GM23338 (cell line): Measurements from ENCODE around the gene GPR137C. TPM values are rescaled to one million over a fixed set of nuclear protein-coding genes. Genes with fewer than 3 reads are reported as not detected.

ENCODE experiments used
- ATAC-seq: fragments of 200-7000 bp; cut with Tn5 transposase; 3 replicates; pipeline ENCODE4 v1.9.1; 2020
- DNase-seq: peaks from one replicate; pipeline ENCODE4 v3.0.0-alpha.2; 2015; ENCODE audit warnings: low spot score
- H2AFZ ChIP-seq: fragments of 200-600 bp; sonication (generic); 2 replicates; pipeline ENCODE4 v1.8.0; 2016; ENCODE audit warnings: antibody characterized with exemption, mild to moderate bottlenecking, moderate library complexity
- H3F3A ChIP-seq: fragments of 200-600 bp; sonication (generic); replicated peaks from 2 replicates; pipeline ENCODE4 v1.8.0; 2017; ENCODE audit warnings: antibody characterized with exemption, mixed run types, low read depth
- H3K27ac ChIP-seq: fragments of 200-600 bp; sonication (generic); 2 replicates; pipeline ENCODE4 v1.6.1; 2016; ENCODE audit warnings: low read depth
- H3K27me3 ChIP-seq: fragments of 200-600 bp; sonication (generic); 2 replicates; pipeline ENCODE4 v1.8.0; 2016; ENCODE audit warnings: mild to moderate bottlenecking, mixed run types, moderate library complexity; ENCODE audit not compliant: insufficient read depth
- H3K36me3 ChIP-seq: fragments of 200-600 bp; sonication (generic); 2 replicates; pipeline ENCODE4 v1.8.0; 2016; ENCODE audit warnings: mild to moderate bottlenecking; ENCODE audit not compliant: insufficient read depth
- H3K4me1 ChIP-seq: fragments of 200-600 bp; sonication (generic); 2 replicates; pipeline ENCODE4 v1.8.0; 2016; ENCODE audit warnings: mild to moderate bottlenecking, moderate library complexity; ENCODE audit not compliant: insufficient read depth
- H3K4me2 ChIP-seq: fragments of 200-600 bp; sonication (generic); 2 replicates; pipeline ENCODE4 v1.7.1; 2017; ENCODE audit warnings: mixed run types
- H3K4me3 ChIP-seq: fragments of 200-600 bp; sonication (generic); 2 replicates; pipeline ENCODE4 v1.6.1; 2016; ENCODE audit warnings: mixed run types
- H3K79me2 ChIP-seq: fragments of 200-600 bp; sonication (generic); replicated peaks from 2 replicates; pipeline ENCODE4 v1.8.0; 2017; ENCODE audit warnings: mild to moderate bottlenecking; ENCODE audit not compliant: insufficient read depth
- H3K9me2 ChIP-seq: fragments of 200-600 bp; sonication (generic); 2 replicates; pipeline ENCODE4 v1.8.0; 2017; ENCODE audit not compliant: insufficient read depth
- H4K20me1 ChIP-seq: fragments of 200-600 bp; sonication (generic); replicated peaks from 2 replicates; pipeline ENCODE4 v1.8.0; 2017; ENCODE audit warnings: mild to moderate bottlenecking; ENCODE audit not compliant: insufficient read depth
- H3K27ac Mint-ChIP-seq: 2 replicates; pipeline ENCODE4 v1.8.0; 2020; ENCODE audit warnings: inconsistent platforms, mild to moderate bottlenecking, moderate library complexity, mixed read lengths
- H3K27me3 Mint-ChIP-seq: 3 replicates; pipeline ENCODE4 v1.8.0; 2022; ENCODE audit warnings: low read depth, mild to moderate bottlenecking, moderate library complexity, mixed read lengths, inconsistent platforms; ENCODE audit not compliant: insufficient read depth, poor library complexity
- H3K36me3 Mint-ChIP-seq: 3 replicates; pipeline ENCODE4 v1.8.0; 2021; ENCODE audit warnings: low read depth, mild to moderate bottlenecking, inconsistent platforms, moderate library complexity, mixed read lengths
- H3K4me1 Mint-ChIP-seq: 3 replicates; pipeline ENCODE4 v1.8.0; 2020; ENCODE audit warnings: mild to moderate bottlenecking, inconsistent platforms, mixed read lengths
- H3K4me3 Mint-ChIP-seq: 3 replicates; pipeline ENCODE4 v1.8.0; 2021; ENCODE audit warnings: moderate library complexity, mild to moderate bottlenecking, inconsistent platforms, mixed read lengths
- H3K9me3 Mint-ChIP-seq: 3 replicates; pipeline ENCODE4 v1.8.0; 2020; ENCODE audit warnings: moderate library complexity, mild to moderate bottlenecking, inconsistent platforms, mixed read lengths
- CREB1 ChIP-seq: fragments of 250-450 bp; sonication (Bioruptor Pico); IDR thresholded peaks from 2 replicates; pipeline ENCODE4 v1.5.0; 2020; ENCODE audit warnings: low read depth, mild to moderate bottlenecking, moderate library complexity
- EZH2 ChIP-seq: fragments of 200-600 bp; sonication (generic); IDR thresholded peaks from one replicate; pipeline ENCODE4 v1.8.0; 2017; ENCODE audit warnings: antibody characterized with exemption, mild to moderate bottlenecking, low read depth; ENCODE audit not compliant: unreplicated experiment
- JUNB ChIP-seq: IDR thresholded peaks from one replicate; pipeline ENCODE4 v1.6.1; 2016; ENCODE audit warnings: antibody characterized with exemption; ENCODE audit not compliant: unreplicated experiment
- NANOG ChIP-seq: IDR thresholded peaks from 2 replicates; pipeline ENCODE4 v1.6.1; 2016; ENCODE audit warnings: antibody characterized with exemption, borderline replicate concordance
- STAT1 ChIP-seq: IDR thresholded peaks from one replicate; pipeline ENCODE4 v1.6.1; 2016; ENCODE audit warnings: antibody characterized with exemption; ENCODE audit not compliant: unreplicated experiment
- ZNF114 ChIP-seq: fragments of 250-450 bp; sonication (Bioruptor Pico); IDR thresholded peaks from 2 replicates; pipeline ENCODE4 v1.5.0; 2020; ENCODE audit warnings: mild to moderate bottlenecking, moderate library complexity
- polyA plus RNA-seq: library from polyadenylated mRNA; unstranded; fragments of >200 nt; fragmentation: Nextera tagmentation; extraction: Ambion mirVana; gene quantifications from 2 replicates; pipeline ENCODE4 v1.2.1, GENCODE V29; 2016
- total RNA-seq: library from RNA; depleted of rRNA; stranded (reverse); fragments of >200 nt; shearing (Covaris generic); gene quantifications from 2 replicates; pipeline ENCODE4 v1.2.3, GENCODE V29; 2014
- TF ChIP-seq, protein P1 (sequence below): fragments of 250-450 bp; sonication (Bioruptor Pico); IDR thresholded peaks from 2 replicates; pipeline ENCODE4 v1.5.0; 2020; ENCODE audit warnings: mild to moderate bottlenecking, moderate library complexity
- TF ChIP-seq, protein P2 (sequence below): IDR thresholded peaks from one replicate; pipeline ENCODE4 v1.6.1; 2018; ENCODE audit warnings: antibody characterized with exemption; ENCODE audit not compliant: unreplicated experiment
- TF ChIP-seq, protein P3 (sequence below), 2 experiments: fragments of 200-600 bp in 1 of 2; sonication (generic) in 1 of 2; conservative IDR thresholded peaks; 2 replicates each; pipeline versions ENCODE4 v1.5.1 to v1.6.1; 2016 to 2017; ENCODE audit warnings: antibody characterized with exemption in 2 of 2, low read depth in 2 of 2, mild to moderate bottlenecking in 2 of 2, moderate library complexity in 1 of 2

Gene GPR137C
- total and polyA plus RNA-seq, 2 experiments from 2014 or later: 2.2 to 5.2 TPM

DNA sequence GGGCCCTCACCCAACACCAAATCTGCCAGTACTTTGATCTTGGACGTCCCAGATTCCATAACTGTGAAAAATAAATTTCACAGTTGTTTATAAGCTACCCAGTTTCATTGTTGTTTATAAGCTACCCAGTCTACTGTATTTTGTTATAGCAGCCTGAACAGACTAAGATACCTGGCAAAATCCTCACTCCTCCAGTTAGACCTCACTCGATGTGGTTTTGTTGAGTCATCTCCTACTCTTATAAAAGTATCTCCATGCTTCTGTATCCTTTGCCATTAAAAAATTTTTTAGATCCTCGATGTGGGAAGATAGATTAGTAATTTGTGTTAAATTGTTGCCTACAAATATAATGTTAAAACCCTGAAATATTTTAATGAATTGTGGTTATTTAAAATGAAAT, 16.4 kb upstream of the GPR137C start (continued):
- TF ChIP-seq, protein P1, sequence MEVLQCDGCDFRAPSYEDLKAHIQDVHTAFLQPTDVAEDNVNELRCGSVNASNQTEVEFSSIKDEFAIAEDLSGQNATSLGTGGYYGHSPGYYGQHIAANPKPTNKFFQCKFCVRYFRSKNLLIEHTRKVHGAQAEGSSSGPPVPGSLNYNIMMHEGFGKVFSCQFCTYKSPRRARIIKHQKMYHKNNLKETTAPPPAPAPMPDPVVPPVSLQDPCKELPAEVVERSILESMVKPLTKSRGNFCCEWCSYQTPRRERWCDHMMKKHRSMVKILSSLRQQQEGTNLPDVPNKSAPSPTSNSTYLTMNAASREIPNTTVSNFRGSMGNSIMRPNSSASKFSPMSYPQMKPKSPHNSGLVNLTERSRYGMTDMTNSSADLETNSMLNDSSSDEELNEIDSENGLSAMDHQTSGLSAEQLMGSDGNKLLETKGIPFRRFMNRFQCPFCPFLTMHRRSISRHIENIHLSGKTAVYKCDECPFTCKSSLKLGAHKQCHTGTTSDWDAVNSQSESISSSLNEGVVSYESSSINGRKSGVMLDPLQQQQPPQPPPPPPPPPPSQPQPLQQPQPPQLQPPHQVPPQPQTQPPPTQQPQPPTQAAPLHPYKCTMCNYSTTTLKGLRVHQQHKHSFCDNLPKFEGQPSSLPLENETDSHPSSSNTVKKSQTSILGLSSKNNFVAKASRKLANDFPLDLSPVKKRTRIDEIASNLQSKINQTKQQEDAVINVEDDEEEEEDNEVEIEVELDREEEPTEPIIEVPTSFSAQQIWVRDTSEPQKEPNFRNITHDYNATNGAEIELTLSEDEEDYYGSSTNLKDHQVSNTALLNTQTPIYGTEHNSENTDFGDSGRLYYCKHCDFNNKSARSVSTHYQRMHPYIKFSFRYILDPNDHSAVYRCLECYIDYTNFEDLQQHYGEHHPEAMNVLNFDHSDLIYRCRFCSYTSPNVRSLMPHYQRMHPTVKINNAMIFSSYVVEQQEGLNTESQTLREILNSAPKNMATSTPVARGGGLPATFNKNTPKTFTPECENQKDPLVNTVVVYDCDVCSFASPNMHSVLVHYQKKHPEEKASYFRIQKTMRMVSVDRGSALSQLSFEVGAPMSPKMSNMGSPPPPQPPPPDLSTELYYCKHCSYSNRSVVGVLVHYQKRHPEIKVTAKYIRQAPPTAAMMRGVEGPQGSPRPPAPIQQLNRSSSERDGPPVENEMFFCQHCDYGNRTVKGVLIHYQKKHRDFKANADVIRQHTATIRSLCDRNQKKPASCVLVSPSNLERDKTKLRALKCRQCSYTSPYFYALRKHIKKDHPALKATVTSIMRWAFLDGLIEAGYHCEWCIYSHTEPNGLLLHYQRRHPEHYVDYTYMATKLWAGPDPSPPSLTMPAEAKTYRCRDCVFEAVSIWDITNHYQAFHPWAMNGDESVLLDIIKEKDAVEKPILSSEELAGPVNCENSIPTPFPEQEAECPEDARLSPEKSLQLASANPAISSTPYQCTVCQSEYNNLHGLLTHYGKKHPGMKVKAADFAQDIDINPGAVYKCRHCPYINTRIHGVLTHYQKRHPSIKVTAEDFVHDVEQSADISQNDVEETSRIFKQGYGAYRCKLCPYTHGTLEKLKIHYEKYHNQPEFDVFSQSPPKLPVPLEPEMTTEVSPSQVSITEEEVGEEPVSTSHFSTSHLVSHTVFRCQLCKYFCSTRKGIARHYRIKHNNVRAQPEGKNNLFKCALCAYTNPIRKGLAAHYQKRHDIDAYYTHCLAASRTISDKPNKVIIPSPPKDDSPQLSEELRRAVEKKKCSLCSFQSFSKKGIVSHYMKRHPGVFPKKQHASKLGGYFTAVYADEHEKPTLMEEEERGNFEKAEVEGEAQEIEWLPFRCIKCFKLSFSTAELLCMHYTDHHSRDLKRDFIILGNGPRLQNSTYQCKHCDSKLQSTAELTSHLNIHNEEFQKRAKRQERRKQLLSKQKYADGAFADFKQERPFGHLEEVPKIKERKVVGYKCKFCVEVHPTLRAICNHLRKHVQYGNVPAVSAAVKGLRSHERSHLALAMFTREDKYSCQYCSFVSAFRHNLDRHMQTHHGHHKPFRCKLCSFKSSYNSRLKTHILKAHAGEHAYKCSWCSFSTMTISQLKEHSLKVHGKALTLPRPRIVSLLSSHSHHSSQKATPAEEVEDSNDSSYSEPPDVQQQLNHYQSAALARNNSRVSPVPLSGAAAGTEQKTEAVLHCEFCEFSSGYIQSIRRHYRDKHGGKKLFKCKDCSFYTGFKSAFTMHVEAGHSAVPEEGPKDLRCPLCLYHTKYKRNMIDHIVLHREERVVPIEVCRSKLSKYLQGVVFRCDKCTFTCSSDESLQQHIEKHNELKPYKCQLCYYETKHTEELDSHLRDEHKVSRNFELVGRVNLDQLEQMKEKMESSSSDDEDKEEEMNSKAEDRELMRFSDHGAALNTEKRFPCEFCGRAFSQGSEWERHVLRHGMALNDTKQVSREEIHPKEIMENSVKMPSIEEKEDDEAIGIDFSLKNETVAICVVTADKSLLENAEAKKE (CRISPR knock-in tag): no peak

DNA sequence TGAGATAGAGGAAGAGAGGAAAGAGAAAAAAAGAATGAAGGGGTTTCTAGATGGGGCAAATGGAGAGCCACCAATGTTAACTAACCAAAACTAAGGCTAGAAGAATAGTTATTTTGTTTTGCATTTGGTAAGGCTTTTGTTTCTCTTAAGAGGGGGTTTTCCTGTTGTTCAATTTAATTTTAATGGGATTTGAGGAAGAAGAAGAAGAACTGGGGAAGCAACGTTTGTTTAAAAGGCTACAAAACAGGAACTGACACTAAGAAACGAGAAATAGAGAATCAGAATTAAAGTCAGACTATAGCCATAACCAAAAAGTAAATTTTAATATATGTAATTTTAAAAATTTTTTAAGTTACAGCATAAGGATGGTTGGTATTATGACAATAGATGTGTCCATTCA, 14.0 kb upstream of the GPR137C start:
- Mint-ChIP-seq H3K27me3 (no peaks in the 10 kb centered on the region), H3K4me1 (peaks cover 10% of the 10 kb centered on the region), H3K9me3 (no peaks in the 10 kb centered on the region), H3K27ac (peak overlapping the region; percentile 50; the same call in 1 of the 2 replicates), H3K4me3 (peak overlapping the region; percentile 17; the same call in 1 of the 3 replicates), H3K36me3 (peaks cover 12% of the 10 kb centered on the region; the same call in 2 of the 3 replicates)
- peak overlapping the region; percentile 53 for H3K4me2 ChIP-seq
- no peaks in the 10 kb centered on the region for H3K9me2 ChIP-seq
- H4K20me1 ChIP-seq: no peaks in the 10 kb centered on the region
- no peak for DNase-seq
- no peak for ATAC-seq
- peaks cover 18% of the 10 kb centered on the region; the same call in 1 of the 2 replicates for H3K4me1 ChIP-seq
- H3K27ac ChIP-seq: peak overlapping the region; percentile 8
- TF ChIP-seq EZH2: no peak
- TF ChIP-seq ZNF114 (CRISPR knock-in tag): no peak
- no peak for TF ChIP-seq STAT1
- no peak for TF ChIP-seq JUNB
- TF ChIP-seq NANOG: no peak
- TF ChIP-seq, protein P2, sequence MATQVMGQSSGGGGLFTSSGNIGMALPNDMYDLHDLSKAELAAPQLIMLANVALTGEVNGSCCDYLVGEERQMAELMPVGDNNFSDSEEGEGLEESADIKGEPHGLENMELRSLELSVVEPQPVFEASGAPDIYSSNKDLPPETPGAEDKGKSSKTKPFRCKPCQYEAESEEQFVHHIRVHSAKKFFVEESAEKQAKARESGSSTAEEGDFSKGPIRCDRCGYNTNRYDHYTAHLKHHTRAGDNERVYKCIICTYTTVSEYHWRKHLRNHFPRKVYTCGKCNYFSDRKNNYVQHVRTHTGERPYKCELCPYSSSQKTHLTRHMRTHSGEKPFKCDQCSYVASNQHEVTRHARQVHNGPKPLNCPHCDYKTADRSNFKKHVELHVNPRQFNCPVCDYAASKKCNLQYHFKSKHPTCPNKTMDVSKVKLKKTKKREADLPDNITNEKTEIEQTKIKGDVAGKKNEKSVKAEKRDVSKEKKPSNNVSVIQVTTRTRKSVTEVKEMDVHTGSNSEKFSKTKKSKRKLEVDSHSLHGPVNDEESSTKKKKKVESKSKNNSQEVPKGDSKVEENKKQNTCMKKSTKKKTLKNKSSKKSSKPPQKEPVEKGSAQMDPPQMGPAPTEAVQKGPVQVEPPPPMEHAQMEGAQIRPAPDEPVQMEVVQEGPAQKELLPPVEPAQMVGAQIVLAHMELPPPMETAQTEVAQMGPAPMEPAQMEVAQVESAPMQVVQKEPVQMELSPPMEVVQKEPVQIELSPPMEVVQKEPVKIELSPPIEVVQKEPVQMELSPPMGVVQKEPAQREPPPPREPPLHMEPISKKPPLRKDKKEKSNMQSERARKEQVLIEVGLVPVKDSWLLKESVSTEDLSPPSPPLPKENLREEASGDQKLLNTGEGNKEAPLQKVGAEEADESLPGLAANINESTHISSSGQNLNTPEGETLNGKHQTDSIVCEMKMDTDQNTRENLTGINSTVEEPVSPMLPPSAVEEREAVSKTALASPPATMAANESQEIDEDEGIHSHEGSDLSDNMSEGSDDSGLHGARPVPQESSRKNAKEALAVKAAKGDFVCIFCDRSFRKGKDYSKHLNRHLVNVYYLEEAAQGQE: no peak
- TF ChIP-seq CREB1 (CRISPR knock-in tag): no peak
- TF ChIP-seq, protein P3, sequence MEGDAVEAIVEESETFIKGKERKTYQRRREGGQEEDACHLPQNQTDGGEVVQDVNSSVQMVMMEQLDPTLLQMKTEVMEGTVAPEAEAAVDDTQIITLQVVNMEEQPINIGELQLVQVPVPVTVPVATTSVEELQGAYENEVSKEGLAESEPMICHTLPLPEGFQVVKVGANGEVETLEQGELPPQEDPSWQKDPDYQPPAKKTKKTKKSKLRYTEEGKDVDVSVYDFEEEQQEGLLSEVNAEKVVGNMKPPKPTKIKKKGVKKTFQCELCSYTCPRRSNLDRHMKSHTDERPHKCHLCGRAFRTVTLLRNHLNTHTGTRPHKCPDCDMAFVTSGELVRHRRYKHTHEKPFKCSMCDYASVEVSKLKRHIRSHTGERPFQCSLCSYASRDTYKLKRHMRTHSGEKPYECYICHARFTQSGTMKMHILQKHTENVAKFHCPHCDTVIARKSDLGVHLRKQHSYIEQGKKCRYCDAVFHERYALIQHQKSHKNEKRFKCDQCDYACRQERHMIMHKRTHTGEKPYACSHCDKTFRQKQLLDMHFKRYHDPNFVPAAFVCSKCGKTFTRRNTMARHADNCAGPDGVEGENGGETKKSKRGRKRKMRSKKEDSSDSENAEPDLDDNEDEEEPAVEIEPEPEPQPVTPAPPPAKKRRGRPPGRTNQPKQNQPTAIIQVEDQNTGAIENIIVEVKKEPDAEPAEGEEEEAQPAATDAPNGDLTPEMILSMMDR (conservative IDR thresholded peaks at IDR 0.05; ENCODE audit: low read depth in 2 of 2): no peak
- peaks cover 11% of the 10 kb centered on the region for H3K36me3 ChIP-seq
- no peak overlapping the region for H3K4me3 ChIP-seq
- H3K79me2 ChIP-seq: no peaks in the 10 kb centered on the region
- H2AFZ ChIP-seq: no peak overlapping the region
- no peaks in the 10 kb centered on the region for H3F3A ChIP-seq
- no peaks in the 10 kb centered on the region for H3K27me3 ChIP-seq
